Measurements from ENCODE around the gene MRPL12.

GRCh38 chr17:81695801-81696200 lies 7.4 kb upstream of the MRPL12 start:
- TF ChIP-seq CTCF (IDR thresholded peaks at IDR 0.05), result no peak
- TF ChIP-seq POLR2A (IDR thresholded peaks at IDR 0.05; ENCODE audit: low read depth), result no peak
- no peak for TF ChIP-seq POLR2AphosphoS5 (IDR thresholded peaks at IDR 0.05)
- TF ChIP-seq EP300 (IDR thresholded peaks at IDR 0.05), result no peak
